MG63 (cell line): ENCODE data around the gene RIPK1. TPM values are rescaled to one million over a fixed set of nuclear protein-coding genes. Genes with fewer than 3 reads are reported as not detected.
"Not testable (repeated sequence)": the region's sequence is repeated elsewhere in the genome, so short reads cannot be mapped to it uniquely, and the experiment has no call there.

Source experiments
- DNase-seq: peaks from one replicate; pipeline ENCODE4 v3.0.0-alpha.2; 2020
- H3K27me3 ChIP-seq: fragments of 250-450 bp; sonication (Bioruptor Pico); 2 replicates; pipeline ENCODE4 v1.5.1; 2020; ENCODE audit warnings: mild to moderate bottlenecking, moderate library complexity
- H3K36me3 ChIP-seq: fragments of 250-450 bp; sonication (Bioruptor Pico); 2 replicates; pipeline ENCODE4 v1.5.1; 2020; ENCODE audit warnings: mild to moderate bottlenecking, moderate library complexity
- H3K4me3 ChIP-seq: fragments of 250-450 bp; sonication (Bioruptor Pico); 2 replicates; pipeline ENCODE4 v1.5.1; 2020; ENCODE audit warnings: mild to moderate bottlenecking, moderate library complexity
- H3K9me3 ChIP-seq: fragments of 250-450 bp; sonication (Bioruptor Pico); 2 replicates; pipeline ENCODE4 v1.5.1; 2020; ENCODE audit warnings: mild to moderate bottlenecking, moderate library complexity
- total RNA-seq: library from RNA; depleted of rRNA; stranded (reverse); fragments of >200 nt; shearing (Covaris generic); gene quantifications from 2 replicates; pipeline ENCODE4 v1.2.3, GENCODE V29; 2014; ENCODE audit warnings: low replicate concordance

Gene RIPK1
- total RNA-seq, 1 experiment from 2014 or later, result 10.1 TPM

- H3K9me3 ChIP-seq, result no peaks in the 10 kb centered on the region
- DNase-seq, result no peak
Observed at GRCh38 chr6:3037638-3038365, 30.5 kb upstream of the RIPK1 start.

GRCh38 chr6:3039384-3039783 is 28.9 kb upstream of the RIPK1 start:
- Histone ChIP-seq H3K27me3 (no peaks in the 10 kb centered on the region), H3K9me3 (no peaks in the 10 kb centered on the region), H3K36me3 (no peaks in the 10 kb centered on the region), H3K4me3 (no peak overlapping the region)
- no peak for DNase-seq

More at GRCh38 chr6:3037638-3038365, 30.5 kb upstream of the RIPK1 start:
- H3K36me3 ChIP-seq, result no peaks in the 10 kb centered on the region
- no peak overlapping the region for H3K4me3 ChIP-seq
- no peaks in the 10 kb centered on the region for H3K27me3 ChIP-seq

GRCh38 chr6:3041147-3041546 is 27.1 kb upstream of the RIPK1 start:
- H3K9me3 ChIP-seq, result no peaks in the 10 kb centered on the region
- no peaks in the 10 kb centered on the region for H3K27me3 ChIP-seq
- H3K4me3 ChIP-seq, result no peak overlapping the region
- H3K36me3 ChIP-seq, result no peaks in the 10 kb centered on the region
- DNase-seq, result no peak

GRCh38 chr6:3041606-3042005 is 26.7 kb upstream of the RIPK1 start:
- Histone ChIP-seq H3K36me3 (no peaks in the 10 kb centered on the region), H3K4me3 (no peak overlapping the region), H3K9me3 (no peaks in the 10 kb centered on the region), H3K27me3 (no peaks in the 10 kb centered on the region)
- DNase-seq, result no peak

- Histone ChIP-seq H3K36me3 (no peaks in the 10 kb centered on the region), H3K4me3 (no peak overlapping the region), H3K27me3 (no peaks in the 10 kb centered on the region), H3K9me3 (no peaks in the 10 kb centered on the region)
- no peak for DNase-seq
Observed at GRCh38 chr6:3045369-3045768, 22.9 kb upstream of the RIPK1 start.

GRCh38 chr6:3045777-3046176 is 22.5 kb upstream of the RIPK1 start:
- Histone ChIP-seq H3K27me3 (no peaks in the 10 kb centered on the region), H3K9me3 (no peaks in the 10 kb centered on the region), H3K4me3 (no peak overlapping the region), H3K36me3 (no peaks in the 10 kb centered on the region)
- DNase-seq, result no peak

GRCh38 chr6:3046295-3046694 is 22.0 kb upstream of the RIPK1 start:
- Histone ChIP-seq H3K36me3 (no peaks in the 10 kb centered on the region), H3K4me3 (no peak overlapping the region), H3K9me3 (no peaks in the 10 kb centered on the region), H3K27me3 (no peaks in the 10 kb centered on the region)
- DNase-seq, result no peak

- not testable (repeated sequence) for H3K27me3 ChIP-seq, H3K4me3 ChIP-seq, H3K9me3 ChIP-seq, DNase-seq, H3K36me3 ChIP-seq
Observed at GRCh38 chr6:3048009-3048408, 20.3 kb upstream of the RIPK1 start.

GRCh38 chr6:3052481-3053230 is 15.6 kb upstream of the RIPK1 start:
- H3K27me3 ChIP-seq, result no peaks in the 10 kb centered on the region
- H3K36me3 ChIP-seq, result no peaks in the 10 kb centered on the region
- peak; percentile 45 for DNase-seq
- H3K9me3 ChIP-seq, result no peaks in the 10 kb centered on the region
- no peak overlapping the region for H3K4me3 ChIP-seq

GRCh38 chr6:3053231-3053508 is 15.1 kb upstream of the RIPK1 start:
- Histone ChIP-seq H3K36me3 (no peaks in the 10 kb centered on the region), H3K4me3 (peak overlapping the region; percentile 28; the same call in 1 of the 2 replicates), H3K27me3 (no peaks in the 10 kb centered on the region), H3K9me3 (no peaks in the 10 kb centered on the region)
- no peak for DNase-seq

- not testable (repeated sequence) for H3K27me3 ChIP-seq, H3K4me3 ChIP-seq, H3K36me3 ChIP-seq, DNase-seq, H3K9me3 ChIP-seq
Observed at GRCh38 chr6:3054229-3055157, 13.8 kb upstream of the RIPK1 start.

- H3K9me3 ChIP-seq, H3K36me3 ChIP-seq, H3K27me3 ChIP-seq, H3K4me3 ChIP-seq, DNase-seq: not testable (repeated sequence)
Observed at GRCh38 chr6:3055158-3055499, 13.2 kb upstream of the RIPK1 start.

- H3K27me3 ChIP-seq, result no peaks in the 10 kb centered on the region
- H3K36me3 ChIP-seq, result no peaks in the 10 kb centered on the region
- no peak overlapping the region for H3K4me3 ChIP-seq
- DNase-seq, result no peak
- no peaks in the 10 kb centered on the region for H3K9me3 ChIP-seq
Observed at GRCh38 chr6:3057063-3057770, 11.1 kb upstream of the RIPK1 start.

- DNase-seq, result no peak
- no peak overlapping the region for H3K4me3 ChIP-seq
- no peaks in the 10 kb centered on the region for H3K9me3 ChIP-seq
- no peaks in the 10 kb centered on the region for H3K27me3 ChIP-seq
- H3K36me3 ChIP-seq, result no peaks in the 10 kb centered on the region
Observed at GRCh38 chr6:3058957-3059356, 9.3 kb upstream of the RIPK1 start.

GRCh38 chr6:3060092-3060491 is 8.2 kb upstream of the RIPK1 start:
- H3K36me3 ChIP-seq, H3K9me3 ChIP-seq, H3K4me3 ChIP-seq, H3K27me3 ChIP-seq, DNase-seq: not testable (repeated sequence)

- Histone ChIP-seq H3K36me3 (no peaks in the 10 kb centered on the region), H3K9me3 (no peaks in the 10 kb centered on the region), H3K4me3 (no peak overlapping the region), H3K27me3 (no peaks in the 10 kb centered on the region)
- no peak for DNase-seq
Observed at GRCh38 chr6:3061501-3061941, 6.8 kb upstream of the RIPK1 start.

GRCh38 chr6:3063340-3063732 is 5.0 kb upstream of the RIPK1 start:
- DNase-seq, H3K27me3 ChIP-seq, H3K9me3 ChIP-seq, H3K36me3 ChIP-seq: not testable (repeated sequence)
- H3K4me3 ChIP-seq, result peak overlapping the region; percentile 57
